ENCODE data around the gene STX3.
"Not testable (repeated sequence)": the region's sequence is repeated elsewhere in the genome, so short reads cannot be mapped to it uniquely, and the experiment has no call there.

The STX3 gene

DNA sequence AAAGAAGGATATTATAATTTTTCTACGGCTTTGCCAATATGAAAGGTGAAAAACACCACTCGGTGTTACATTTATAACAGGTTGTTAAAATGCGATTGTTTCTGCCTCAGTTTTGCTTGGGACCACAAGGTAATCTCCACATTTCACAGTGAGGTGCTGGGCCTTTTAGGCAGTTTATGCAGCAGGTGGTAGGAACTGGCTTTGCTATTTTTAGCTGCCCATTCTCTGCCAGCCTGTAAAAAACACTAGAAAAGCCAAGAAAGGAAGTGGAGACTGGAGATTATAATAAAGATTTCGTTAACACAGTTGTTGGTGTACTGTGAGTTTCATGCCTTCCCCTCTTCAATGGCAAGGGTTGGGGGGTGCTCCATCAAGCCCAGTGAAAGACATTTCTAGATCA is 63.4 kb downstream of the STX3 start:
- Histone ChIP-seq H3K27me3 (ENCODE audit: control insufficient read depth, insufficient read depth, low read length, poor library complexity, severe bottlenecking) (no peaks in the 10 kb centered on the region), H3K4me3 (ENCODE audit: insufficient read depth, low read depth, low read length) (no peak overlapping the region), H3K36me3 (ENCODE audit: control insufficient read depth, insufficient read depth, low read length) (no peaks in the 10 kb centered on the region), H3K4me1 (ENCODE audit: control insufficient read depth, insufficient read depth, low read length) (no peaks in the 10 kb centered on the region), H3K27ac (ENCODE audit: insufficient read depth, low read depth, low read length, poor library complexity, severe bottlenecking) (no peak overlapping the region), H3K9me3 (ENCODE audit: control insufficient read depth, low read length) (no peaks in the 10 kb centered on the region)
- WGBS, 2 experiments, result 90 to 93% methylated on average over 4 of the region's 4 CpGs

DNA sequence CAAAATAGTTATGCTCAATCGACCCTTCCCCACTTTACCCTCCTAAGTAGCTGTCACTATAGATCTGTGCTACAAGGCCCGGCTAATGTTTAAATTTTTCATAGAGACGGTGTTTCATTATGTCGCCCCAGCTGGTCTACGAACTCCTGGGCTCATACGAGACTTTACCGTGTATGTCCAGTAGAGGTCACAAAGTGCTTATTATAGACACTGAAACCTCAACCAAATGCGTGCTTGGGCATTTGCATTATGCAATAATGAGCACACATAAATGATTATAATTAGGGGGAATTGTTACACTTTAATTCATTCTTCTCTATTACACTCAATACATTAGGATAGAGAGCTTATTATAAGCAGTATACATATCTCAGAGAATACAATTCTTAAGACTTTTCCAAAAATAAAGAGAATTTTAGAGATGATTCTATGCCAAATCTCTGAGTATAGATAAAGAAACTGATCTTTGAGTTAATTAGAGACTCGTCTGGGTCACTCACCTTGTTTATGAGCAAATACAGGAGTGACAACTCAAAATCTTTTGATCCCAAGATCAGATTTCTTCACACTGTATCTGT is 67.9 kb downstream of the STX3 start:
- H3K27me3 ChIP-seq (ENCODE audit: control insufficient read depth, insufficient read depth, low read length, poor library complexity, severe bottlenecking), result no peaks in the 10 kb centered on the region
- no peak overlapping the region for H3K27ac ChIP-seq (ENCODE audit: insufficient read depth, low read depth, low read length, poor library complexity, severe bottlenecking)
- no peaks in the 10 kb centered on the region for H3K9me3 ChIP-seq (ENCODE audit: control insufficient read depth, low read length)
- no peak overlapping the region for H3K4me3 ChIP-seq (ENCODE audit: insufficient read depth, low read depth, low read length)
- no peaks in the 10 kb centered on the region for H3K36me3 ChIP-seq (ENCODE audit: control insufficient read depth, insufficient read depth, low read length)
- WGBS, 2 experiments, result 57% methylated on average over 8 to 9 of the region's 9 CpGs
- H3K4me1 ChIP-seq (ENCODE audit: control insufficient read depth, insufficient read depth, low read length), result no peaks in the 10 kb centered on the region

DNA sequence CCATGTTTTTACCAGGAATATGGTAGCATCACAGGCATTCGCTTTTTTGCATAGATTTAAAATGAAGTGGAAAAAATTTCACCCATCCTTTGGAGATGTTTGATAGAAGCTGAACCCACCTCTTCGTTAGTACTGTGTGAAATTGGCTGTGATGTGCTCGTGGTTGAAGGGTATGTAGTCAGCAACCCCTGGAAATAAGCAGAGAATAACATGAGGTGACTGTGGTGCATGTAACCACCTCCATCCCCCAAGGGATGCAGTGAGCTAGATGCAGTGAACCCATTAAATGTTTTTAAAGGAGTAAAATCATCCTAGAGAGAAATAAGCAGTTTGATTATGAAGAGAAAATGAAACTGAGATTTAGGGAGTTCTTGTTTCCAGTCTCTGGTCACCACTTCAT is 74.2 kb downstream of the STX3 start:
- H3K27ac ChIP-seq (ENCODE audit: insufficient read depth, low read depth, low read length, poor library complexity, severe bottlenecking), result no peak overlapping the region
- no peaks in the 10 kb centered on the region for H3K27me3 ChIP-seq (ENCODE audit: control insufficient read depth, insufficient read depth, low read length, poor library complexity, severe bottlenecking)
- no peaks in the 10 kb centered on the region for H3K4me1 ChIP-seq (ENCODE audit: control insufficient read depth, insufficient read depth, low read length)
- no peaks in the 10 kb centered on the region for H3K36me3 ChIP-seq (ENCODE audit: control insufficient read depth, insufficient read depth, low read length)
- H3K4me3 ChIP-seq (ENCODE audit: insufficient read depth, low read depth, low read length), result no peak overlapping the region
- WGBS, 2 experiments, result 94 to 97% methylated on average over 3 of the region's 3 CpGs
- no peaks in the 10 kb centered on the region for H3K9me3 ChIP-seq (ENCODE audit: control insufficient read depth, low read length)

DNA sequence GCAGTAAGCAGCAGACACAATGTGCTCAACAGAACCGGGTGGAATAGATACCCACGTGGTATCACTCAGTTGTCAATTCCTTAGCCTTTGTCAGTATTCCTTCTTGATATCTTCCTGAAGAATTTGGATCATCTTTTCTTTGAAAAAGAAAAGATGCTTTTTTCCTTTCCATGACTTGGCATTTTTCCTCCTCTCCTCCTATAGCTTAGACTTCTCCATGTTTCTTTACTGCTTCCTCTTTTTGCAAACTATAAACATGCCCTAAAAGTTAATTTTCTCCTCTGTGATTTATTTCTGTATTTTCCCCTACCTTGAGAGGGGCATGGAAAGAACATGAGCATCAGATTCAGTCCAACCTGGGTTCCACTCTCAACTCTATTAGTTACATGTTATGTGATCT is 78.4 kb downstream of the STX3 start:
- WGBS, 2 experiments, result 97 to 98% methylated on average over 2 of the region's 2 CpGs
- Histone ChIP-seq H3K27ac (ENCODE audit: insufficient read depth, low read depth, low read length, poor library complexity, severe bottlenecking) (no peak overlapping the region), H3K4me1 (ENCODE audit: control insufficient read depth, insufficient read depth, low read length) (no peaks in the 10 kb centered on the region), H3K9me3 (ENCODE audit: control insufficient read depth, low read length) (no peaks in the 10 kb centered on the region), H3K27me3 (ENCODE audit: control insufficient read depth, insufficient read depth, low read length, poor library complexity, severe bottlenecking) (no peaks in the 10 kb centered on the region), H3K4me3 (ENCODE audit: insufficient read depth, low read depth, low read length) (no peak overlapping the region), H3K36me3 (ENCODE audit: control insufficient read depth, insufficient read depth, low read length) (no peaks in the 10 kb centered on the region)

DNA sequence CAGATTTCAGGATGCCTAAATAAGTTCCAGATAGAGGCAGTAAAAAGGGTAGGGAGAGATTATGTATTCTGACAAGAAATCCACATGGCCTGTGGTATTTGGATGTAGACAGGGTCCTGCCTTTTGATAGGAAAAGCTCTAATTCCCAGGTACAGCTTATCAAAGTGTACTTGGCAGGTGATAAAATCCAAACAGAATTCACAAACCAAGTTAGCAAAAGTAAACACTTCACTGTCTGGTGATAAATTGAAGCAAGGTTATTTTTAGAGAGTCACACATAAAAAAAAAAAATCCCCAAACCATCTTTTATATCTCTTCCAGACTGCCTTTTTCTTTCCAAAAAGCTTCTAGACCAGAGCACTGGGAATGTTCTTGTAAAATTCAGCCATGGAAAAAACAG is 84.4 kb downstream of the STX3 start:
- no peaks in the 10 kb centered on the region for H3K4me1 ChIP-seq (ENCODE audit: control insufficient read depth, insufficient read depth, low read length)
- H3K9me3 ChIP-seq (ENCODE audit: control insufficient read depth, low read length), result no peaks in the 10 kb centered on the region
- H3K27ac ChIP-seq (ENCODE audit: insufficient read depth, low read depth, low read length, poor library complexity, severe bottlenecking), result no peak overlapping the region
- H3K36me3 ChIP-seq (ENCODE audit: control insufficient read depth, insufficient read depth, low read length), result no peaks in the 10 kb centered on the region
- no peaks in the 10 kb centered on the region for H3K27me3 ChIP-seq (ENCODE audit: control insufficient read depth, insufficient read depth, low read length, poor library complexity, severe bottlenecking)
- no peak overlapping the region for H3K4me3 ChIP-seq (ENCODE audit: insufficient read depth, low read depth, low read length)

DNA sequence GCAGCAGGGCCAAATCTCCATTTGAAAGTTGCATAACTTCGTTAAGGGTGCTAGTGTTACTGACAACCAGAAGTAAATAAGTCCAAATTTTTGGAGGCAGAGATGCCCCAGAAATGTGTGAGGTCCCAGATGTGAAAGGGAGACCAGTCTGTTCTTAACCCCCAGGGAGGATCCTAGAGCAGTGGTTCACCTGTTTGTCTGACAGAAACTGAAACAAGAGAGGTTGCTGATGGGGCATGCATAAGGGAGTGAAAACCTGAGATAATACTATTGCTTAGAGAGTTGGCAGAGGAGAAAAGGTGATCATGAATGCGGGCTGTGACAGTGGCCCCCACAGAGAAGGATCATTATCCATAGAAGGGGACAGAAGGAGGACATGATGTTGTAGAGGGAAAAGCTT is 86.3 kb downstream of the STX3 start:
- no peaks in the 10 kb centered on the region for H3K36me3 ChIP-seq (ENCODE audit: control insufficient read depth, insufficient read depth, low read length)
- WGBS, 2 experiments, result 86 to 88% methylated on average over 2 of the region's 2 CpGs
- no peaks in the 10 kb centered on the region for H3K27me3 ChIP-seq (ENCODE audit: control insufficient read depth, insufficient read depth, low read length, poor library complexity, severe bottlenecking)
- no peaks in the 10 kb centered on the region for H3K9me3 ChIP-seq (ENCODE audit: control insufficient read depth, low read length)
- no peak overlapping the region for H3K27ac ChIP-seq (ENCODE audit: insufficient read depth, low read depth, low read length, poor library complexity, severe bottlenecking)
- no peak overlapping the region for H3K4me3 ChIP-seq (ENCODE audit: insufficient read depth, low read depth, low read length)
- H3K4me1 ChIP-seq (ENCODE audit: control insufficient read depth, insufficient read depth, low read length), result no peaks in the 10 kb centered on the region

DNA sequence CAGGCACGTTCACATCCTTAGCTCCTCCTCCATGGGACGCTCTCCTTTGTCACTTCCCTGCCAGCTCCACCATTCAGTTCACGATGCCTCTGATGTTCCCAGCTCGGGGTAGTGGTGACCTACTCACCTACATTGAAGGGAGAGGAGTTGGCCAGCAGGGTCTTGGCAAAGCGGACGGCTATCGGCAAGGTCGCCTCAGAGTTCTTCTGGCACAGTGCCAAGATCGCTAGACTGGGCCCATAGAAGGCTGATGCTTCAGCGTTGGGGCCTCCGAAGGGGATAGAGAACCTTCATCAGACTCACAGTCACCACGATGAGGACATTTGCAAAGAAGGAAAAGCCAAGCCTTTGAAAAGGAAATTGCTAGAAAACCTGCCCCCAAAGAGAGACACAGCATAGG is 87.1 kb downstream of the STX3 start:
- H3K27ac ChIP-seq (ENCODE audit: insufficient read depth, low read depth, low read length, poor library complexity, severe bottlenecking), result no peak overlapping the region
- no peaks in the 10 kb centered on the region for H3K9me3 ChIP-seq (ENCODE audit: control insufficient read depth, low read length)
- no peak overlapping the region for H3K4me3 ChIP-seq (ENCODE audit: insufficient read depth, low read depth, low read length)
- no peaks in the 10 kb centered on the region for H3K4me1 ChIP-seq (ENCODE audit: control insufficient read depth, insufficient read depth, low read length)
- no peaks in the 10 kb centered on the region for H3K27me3 ChIP-seq (ENCODE audit: control insufficient read depth, insufficient read depth, low read length, poor library complexity, severe bottlenecking)
- H3K36me3 ChIP-seq (ENCODE audit: control insufficient read depth, insufficient read depth, low read length), result no peaks in the 10 kb centered on the region
- WGBS, 2 experiments, result 89 to 92% methylated on average over 12 of the region's 12 CpGs

DNA sequence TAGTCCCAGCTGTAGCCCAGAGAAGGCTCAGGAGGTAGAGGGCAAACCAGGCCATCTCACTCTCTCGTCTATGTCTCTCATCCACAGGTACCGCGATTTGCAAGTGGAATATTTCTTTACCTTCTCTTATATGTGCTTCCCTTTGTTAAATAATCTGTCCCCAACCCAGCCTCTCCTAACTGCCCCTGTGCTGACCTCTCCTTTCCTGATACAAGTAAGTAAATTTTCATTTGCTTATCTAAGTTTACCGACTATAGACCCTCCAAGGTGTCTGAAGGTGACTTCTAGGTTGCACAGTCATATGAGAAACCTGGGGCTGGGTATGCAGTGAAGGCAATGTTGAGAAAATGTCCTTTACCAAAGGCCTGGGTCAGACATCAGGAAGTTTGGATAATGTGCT is 90.2 kb downstream of the STX3 start, which contains the start of gene CBLIF:
CBLIF (minus strand) TSS at position 101 of the 400 bp plus-strand sequence; CDS start at position 55, 46 bp downstream.
- H3K27me3 ChIP-seq (ENCODE audit: control insufficient read depth, insufficient read depth, low read length, poor library complexity, severe bottlenecking), result no peaks in the 10 kb centered on the region
- no peak within 1 kb of the TSS for H3K4me3 ChIP-seq (ENCODE audit: insufficient read depth, low read depth, low read length)
- H3K4me1 ChIP-seq (ENCODE audit: control insufficient read depth, insufficient read depth, low read length), result no peaks in the 10 kb centered on the region
- H3K9me3 ChIP-seq (ENCODE audit: control insufficient read depth, low read length), result no peaks in the 10 kb centered on the region
- H3K27ac ChIP-seq (ENCODE audit: insufficient read depth, low read depth, low read length, poor library complexity, severe bottlenecking), result no peak within 1 kb of the TSS
- 95 to 98% methylated on average over 4 of the region's 4 CpGs for WGBS, 2 experiments
- no peaks in the 10 kb centered on the region for H3K36me3 ChIP-seq (ENCODE audit: control insufficient read depth, insufficient read depth, low read length)

DNA sequence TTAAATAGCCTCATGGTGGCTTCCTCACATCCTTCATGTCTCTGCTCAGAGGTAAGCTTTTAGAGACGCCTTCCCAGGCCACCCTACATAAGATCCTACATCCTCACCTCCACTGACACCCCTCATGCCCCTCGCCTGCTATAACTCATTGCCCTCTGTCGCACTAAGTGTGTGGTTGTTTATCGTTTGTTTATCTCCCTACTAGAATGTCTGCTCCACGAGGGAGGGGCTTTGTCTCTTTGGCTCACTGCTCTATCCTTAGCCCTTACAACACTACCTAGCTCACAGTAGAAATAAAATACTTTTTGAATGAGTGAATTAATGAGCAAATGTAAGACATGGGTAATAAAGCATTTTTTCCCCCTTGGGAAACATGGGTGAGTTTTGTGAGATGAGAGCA is 91.4 kb downstream of the STX3 start:
- Histone ChIP-seq H3K27me3 (ENCODE audit: control insufficient read depth, insufficient read depth, low read length, poor library complexity, severe bottlenecking) (no peaks in the 10 kb centered on the region), H3K4me3 (ENCODE audit: insufficient read depth, low read depth, low read length) (no peak overlapping the region), H3K36me3 (ENCODE audit: control insufficient read depth, insufficient read depth, low read length) (no peaks in the 10 kb centered on the region), H3K27ac (ENCODE audit: insufficient read depth, low read depth, low read length, poor library complexity, severe bottlenecking) (no peak overlapping the region), H3K9me3 (ENCODE audit: control insufficient read depth, low read length) (no peaks in the 10 kb centered on the region), H3K4me1 (ENCODE audit: control insufficient read depth, insufficient read depth, low read length) (no peaks in the 10 kb centered on the region)
- 89 to 96% methylated on average over 3 to 4 of the region's 5 CpGs for WGBS, 2 experiments

DNA sequence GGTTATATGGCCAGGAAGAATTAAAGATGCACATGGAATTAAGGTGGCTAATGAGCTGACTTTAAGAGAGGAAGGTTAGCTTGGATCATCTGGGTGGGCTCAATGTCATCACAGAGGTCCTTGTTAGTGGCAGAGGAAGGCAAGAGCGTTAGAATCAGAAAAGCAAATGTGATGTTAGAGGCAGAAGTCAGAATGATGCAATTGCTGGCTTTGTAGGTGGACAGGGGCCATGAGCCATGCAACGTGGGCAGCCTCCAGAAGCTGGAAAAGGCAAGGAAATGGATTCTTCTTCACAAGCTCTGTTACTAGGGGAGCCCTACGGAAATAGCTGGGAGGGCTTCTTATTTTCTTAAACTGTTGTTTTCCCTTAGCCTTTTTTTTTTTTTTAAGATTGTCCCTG is 92.5 kb downstream of the STX3 start:
- WGBS, 2 experiments, result 94 to 95% methylated on average over 3 of the region's 3 CpGs
- no peaks in the 10 kb centered on the region for H3K27me3 ChIP-seq (ENCODE audit: control insufficient read depth, insufficient read depth, low read length, poor library complexity, severe bottlenecking)
- H3K36me3 ChIP-seq (ENCODE audit: control insufficient read depth, insufficient read depth, low read length), result no peaks in the 10 kb centered on the region
- no peaks in the 10 kb centered on the region for H3K9me3 ChIP-seq (ENCODE audit: control insufficient read depth, low read length)
- no peak overlapping the region for H3K4me3 ChIP-seq (ENCODE audit: insufficient read depth, low read depth, low read length)
- H3K27ac ChIP-seq (ENCODE audit: insufficient read depth, low read depth, low read length, poor library complexity, severe bottlenecking), result no peak overlapping the region
- H3K4me1 ChIP-seq (ENCODE audit: control insufficient read depth, insufficient read depth, low read length), result no peaks in the 10 kb centered on the region

DNA sequence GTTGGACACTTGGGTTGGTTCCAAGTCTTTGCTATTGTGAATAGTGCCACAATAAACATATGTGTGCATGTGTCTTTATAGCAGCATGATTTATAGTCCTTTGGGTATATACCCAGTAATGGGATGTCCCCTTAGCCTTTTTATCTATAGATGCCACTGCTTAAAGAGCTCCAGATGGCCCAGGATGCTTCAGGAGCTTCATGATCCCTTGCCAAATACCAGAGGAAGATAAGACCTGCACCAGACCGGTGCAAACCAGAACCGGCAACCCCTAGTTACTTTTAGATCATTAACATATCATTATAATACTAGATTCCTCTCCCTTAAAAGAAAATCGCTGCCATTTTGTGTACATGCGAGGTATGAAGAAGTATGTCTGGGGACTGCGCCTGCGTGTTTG is 93.3 kb downstream of the STX3 start:
- H3K27me3 ChIP-seq (ENCODE audit: control insufficient read depth, insufficient read depth, low read length, poor library complexity, severe bottlenecking); H3K4me3 ChIP-seq (ENCODE audit: insufficient read depth, low read depth, low read length); H3K9me3 ChIP-seq (ENCODE audit: control insufficient read depth, low read length); H3K36me3 ChIP-seq (ENCODE audit: control insufficient read depth, insufficient read depth, low read length); H3K27ac ChIP-seq (ENCODE audit: insufficient read depth, low read depth, low read length, poor library complexity, severe bottlenecking); H3K4me1 ChIP-seq (ENCODE audit: control insufficient read depth, insufficient read depth, low read length): not testable (repeated sequence)
- 93 to 94% methylated on average over 6 of the region's 6 CpGs for WGBS, 2 experiments
